ENCODE data around the gene MECR. TPM values are rescaled to one million over a fixed set of nuclear protein-coding genes. Genes with fewer than 3 reads are reported as not detected.

MECR gene
- total RNA-seq, 1 experiment from 2014 or later = 42.9 TPM

- Histone ChIP-seq H3K4me1 (ENCODE audit: control insufficient read depth in 1 of 2, insufficient read depth in 2 of 2, low read length in 2 of 2) (no peaks in the 10 kb centered on the region), H3K27me3 (ENCODE audit: insufficient read depth, low read length) (no peaks in the 10 kb centered on the region), H3K4me3 (replicated peaks in 1 of 2; ENCODE audit: low read depth in 1 of 2, low read length in 2 of 2) (no peak overlapping the region), H3K4me2 (ENCODE audit: low read length) (no peak overlapping the region), H3K27ac (ENCODE audit: low read depth, low read length) (no peak overlapping the region), H3K36me3 (ENCODE audit: control insufficient read depth in 1 of 2, insufficient read depth in 2 of 2, low read length in 2 of 2) (peaks cover 0 to 31% of the 10 kb centered on the region in 2 experiments; a peak in 1 of 4 replicates), H3K9me2 (ENCODE audit: insufficient read depth) (no peaks in the 10 kb centered on the region), H3K9ac (ENCODE audit: low read length) (no peak overlapping the region), H4K20me1 (ENCODE audit: insufficient read depth) (no peaks in the 10 kb centered on the region), H3K79me2 (ENCODE audit: insufficient read depth, low read length) (peaks cover 45% of the 10 kb centered on the region), H2AFZ (ENCODE audit: low read depth, low read length, poor library complexity, severe bottlenecking) (no peak overlapping the region), H3K9me3 (ENCODE audit: control insufficient read depth in 1 of 2, insufficient read depth in 1 of 2, low read depth in 1 of 2, low read length in 2 of 2) (no peaks in the 10 kb centered on the region)
- CTCF ChIA-PET = no interaction called here
- RAD21 ChIA-PET (ENCODE audit: low non-redundant PET in 1 of 2, low total read pairs in 2 of 2, uncharacterized antibody in 2 of 2, unreplicated experiment in 2 of 2) = no interaction called here
- POLR2A ChIA-PET = interaction anchor here (1.2 kb wide), 1 partner anchor 9 kb away, joined by 4 read pairs; the partner anchor contains the start of gene MECR
- BruUV-seq (replicated peaks) = no TSS peak
- TF ChIP-seq ATF3 (IDR thresholded peaks at IDR 0.05) = no peak
- ATAC-seq = no peak
- intact Hi-C loops (cut with micrococcal nuclease) = no loop called here
- DNase-seq (ENCODE audit: low read depth, low spot score) = no peak
These were observed 9.4 kb downstream of the MECR start for GRCh38 chr1:29221296-29221695.

GRCh38 chr1:29218223-29218622 is 12.5 kb downstream of the MECR start:
- H3K79me2 ChIP-seq (ENCODE audit: insufficient read depth, low read length) = peaks cover 29% of the 10 kb centered on the region
- no peak overlapping the region for H3K4me3 ChIP-seq (replicated peaks in 1 of 2; ENCODE audit: low read depth in 1 of 2, low read length in 2 of 2)
- no TSS peak for BruUV-seq (replicated peaks)
- H2AFZ ChIP-seq (ENCODE audit: low read depth, low read length, poor library complexity, severe bottlenecking) = no peak overlapping the region
- H3K4me2 ChIP-seq (ENCODE audit: low read length) = no peak overlapping the region
- intact Hi-C loops (cut with micrococcal nuclease) = no loop called here
- H3K9me2 ChIP-seq (ENCODE audit: insufficient read depth) = no peaks in the 10 kb centered on the region
- RAD21 ChIA-PET (ENCODE audit: low non-redundant PET in 1 of 2, low total read pairs in 2 of 2, uncharacterized antibody in 2 of 2, unreplicated experiment in 2 of 2) = no interaction called here
- H3K9me3 ChIP-seq (ENCODE audit: control insufficient read depth in 1 of 2, insufficient read depth in 1 of 2, low read depth in 1 of 2, low read length in 2 of 2) = no peaks in the 10 kb centered on the region
- TF ChIP-seq EZH2phosphoT487 (IDR thresholded peaks at IDR 0.05; ENCODE audit: borderline replicate concordance) (no peak), ZBTB33 (IDR thresholded peaks at IDR 0.05; ENCODE audit: extremely low read depth, insufficient replicate concordance, low read length) (no peak), TCF7L2 (IDR thresholded peaks at IDR 0.05; ENCODE audit: borderline replicate concordance, extremely low read depth, insufficient read depth, insufficient read length) (no peak), CEBPB (IDR thresholded peaks at IDR 0.05; ENCODE audit: low read depth) (no peak), POLR2A (IDR thresholded peaks at IDR 0.05; ENCODE audit: borderline replicate concordance, extremely low read depth, insufficient read depth, insufficient read length) (no peak), FOSL1 (IDR thresholded peaks at IDR 0.05; ENCODE audit: low read depth) (no peak), SP1 (IDR thresholded peaks at IDR 0.05; ENCODE audit: low read depth) (no peak), ZNF274 (IDR thresholded peaks at IDR 0.05; ENCODE audit: low read depth, low read length) (no peak), CTCF (IDR thresholded peaks at IDR 0.05 in 2 of 3, conservative IDR thresholded peaks at IDR 0.05 in 1 of 3; ENCODE audit: borderline replicate concordance in 1 of 3, insufficient read depth in 1 of 3, low read depth in 2 of 3, low read length in 2 of 3) (no peak)
- H4K20me1 ChIP-seq (ENCODE audit: insufficient read depth) = no peaks in the 10 kb centered on the region
- DNase-seq (ENCODE audit: low read depth, low spot score) = no peak
- no peak for ATAC-seq
- peaks cover 15 to 47% of the 10 kb centered on the region in 2 experiments for H3K36me3 ChIP-seq (ENCODE audit: control insufficient read depth in 1 of 2, insufficient read depth in 2 of 2, low read length in 2 of 2)
- no peak overlapping the region for H3K9ac ChIP-seq (ENCODE audit: low read length)
- POLR2A ChIA-PET = no interaction called here
- H3K27me3 ChIP-seq (ENCODE audit: insufficient read depth, low read length) = no peaks in the 10 kb centered on the region
- CTCF ChIA-PET = interaction anchor here (1.5 kb wide), 1 partner anchor 16 kb away, joined by 3 read pairs; no protein-coding TSS in a partner anchor
- H3K4me1 ChIP-seq (ENCODE audit: control insufficient read depth in 1 of 2, insufficient read depth in 2 of 2, low read length in 2 of 2) = no peaks in the 10 kb centered on the region
- no peak overlapping the region for H3K27ac ChIP-seq (ENCODE audit: low read depth, low read length)
